K562 (cell line): ENCODE results near the gene ZNF513. TPM values are rescaled to one million over a fixed set of nuclear protein-coding genes. Genes with fewer than 3 reads are reported as not detected.

Experiments
- ETV6 ChIP-seq, 3 experiments: fragments of 150-350 bp in 1 of 3; sonication (generic) in 1 of 3; formaldehyde crosslinking in 1 of 3; IDR thresholded peaks; 2 replicates each; pipeline versions ENCODE4 v1.6.1 to v1.8.0; 2014 to 2022; ENCODE audit warnings: borderline replicate concordance in 2 of 3, low read depth in 2 of 3, antibody characterized with exemption in 1 of 3, low read length in 1 of 3, mild to moderate bottlenecking in 1 of 3, missing genetic modification reagents in 1 of 3
- FIP1L1 ChIP-seq: fragments of 200-400 bp; formaldehyde crosslinking; IDR thresholded peaks from 2 replicates; pipeline ENCODE4 v1.6.1; 2018; ENCODE audit warnings: mild to moderate bottlenecking, low read depth, low read length; ENCODE audit not compliant: poor library complexity, severe bottlenecking
- FOS ChIP-seq: IDR thresholded peaks from 3 replicates; pipeline ENCODE4 v1.6.1; 2011; ENCODE audit not compliant: insufficient read length; ENCODE audit errors: extremely low read depth
- HNRNPH1 ChIP-seq: fragments of 200-400 bp; formaldehyde crosslinking; optimal IDR thresholded peaks from 2 replicates; pipeline ENCODE3; 2017; ENCODE audit warnings: low read depth, mild to moderate bottlenecking, low read length, moderate library complexity
- MBD2 ChIP-seq: sonication (generic); IDR thresholded peaks from 2 replicates; pipeline ENCODE4 v1.6.1; 2016; ENCODE audit warnings: low read depth, borderline replicate concordance
- MTA1 ChIP-seq: fragments of 450-650 bp; IDR thresholded peaks from 2 replicates; pipeline ENCODE4 v1.6.1; 2017; ENCODE audit warnings: borderline replicate concordance
- PHB ChIP-seq: fragments of 250-450 bp; sonication (Bioruptor Pico); IDR thresholded peaks from 2 replicates; pipeline ENCODE4 v1.5.0; 2021
- PHB2 ChIP-seq: fragments of 450-650 bp; IDR thresholded peaks from 2 replicates; pipeline ENCODE4 v1.6.1; 2017; ENCODE audit warnings: low read depth
- POLR2AphosphoS5 ChIP-seq: IDR thresholded peaks from 2 replicates; pipeline ENCODE4 v1.6.1; 2011; ENCODE audit warnings: mild to moderate bottlenecking, low read depth, low read length, moderate library complexity; ENCODE audit not compliant: control insufficient read depth, insufficient read depth
- TCF7L2 ChIP-seq: fragments of 150-350 bp; IDR thresholded peaks from 2 replicates; pipeline ENCODE4 v1.6.1; 2016; ENCODE audit warnings: low read depth, mild to moderate bottlenecking, low read length, moderate library complexity
- ZNF146 ChIP-seq: IDR thresholded peaks from one replicate; pipeline ENCODE4 v1.6.1; 2018; ENCODE audit warnings: missing compliant biosample characterization; ENCODE audit not compliant: unreplicated experiment
- ZNF785 ChIP-seq: fragments of 250-450 bp; sonication (Bioruptor Pico); IDR thresholded peaks from 2 replicates; pipeline ENCODE4 v1.4.0; 2020; ENCODE audit warnings: mild to moderate bottlenecking
- polyA plus RNA-seq, 8 experiments: library from polyadenylated mRNA; depleted of rRNA in 4 of 8; stranded (reverse) in 5 of 8; unstranded in 3 of 8; fragments of >200 nt; fragmentation: Nextera tagmentation in 2 of 8; fragmentation: Illumina TruSeq in 1 of 8; extraction: Ambion mirVana in 2 of 8; extraction: Trizol in 1 of 8; gene quantifications; 2 replicates each; pipeline versions ENCODE4 v1.2.1 to v1.2.3, GENCODE V29; 2011 to 2014; ENCODE audit warnings: inconsistent platforms in 1 of 8, missing spikeins in 1 of 8
- total RNA-seq, 7 experiments: library from RNA; depleted of rRNA in 6 of 7; stranded (reverse); fragments of >200 nt in 6 of 7; fragmentation: Illumina TruSeq in 2 of 7; extraction: Trizol in 2 of 7; gene quantifications; 2 replicates each; pipeline versions ENCODE4 v1.2.1 to v1.2.3, GENCODE V29; 2011 to 2021; ENCODE audit warnings: low replicate concordance in 1 of 7
- TF ChIP-seq, protein P1 (sequence below): sonication (generic); formaldehyde crosslinking; IDR thresholded peaks from 2 replicates; pipeline ENCODE4 v1.8.1; 2023; ENCODE audit warnings: mild to moderate bottlenecking, missing genetic modification reagents
- TF ChIP-seq, protein P2 (sequence below): fragments of 250-450 bp; sonication (Bioruptor Pico); IDR thresholded peaks from 2 replicates; pipeline ENCODE4 v1.4.0; 2020; ENCODE audit warnings: mild to moderate bottlenecking, moderate library complexity
- TF ChIP-seq, protein P3 (sequence below): fragments of 450-650 bp; IDR thresholded peaks from 2 replicates; pipeline ENCODE4 v1.7.0; 2016; ENCODE audit warnings: borderline replicate concordance
- TF ChIP-seq, protein P4 (sequence below): fragments of 250-450 bp; sonication (Bioruptor Pico); IDR thresholded peaks from 2 replicates; pipeline ENCODE4 v1.6.1; 2021; ENCODE audit warnings: mild to moderate bottlenecking
- TF ChIP-seq, protein P5 (sequence below): sonication (generic); formaldehyde crosslinking; IDR thresholded peaks from 2 replicates; pipeline ENCODE4 v1.5.0; 2020; ENCODE audit warnings: missing genetic modification reagents

Gene ZNF513
- total and polyA plus RNA-seq, 9 of the 15 experiments (the other 6 are each of a cell fraction or from before 2014, with no cell fraction given) = 0.04 to 13.6 (median 4.4) TPM

DNA sequence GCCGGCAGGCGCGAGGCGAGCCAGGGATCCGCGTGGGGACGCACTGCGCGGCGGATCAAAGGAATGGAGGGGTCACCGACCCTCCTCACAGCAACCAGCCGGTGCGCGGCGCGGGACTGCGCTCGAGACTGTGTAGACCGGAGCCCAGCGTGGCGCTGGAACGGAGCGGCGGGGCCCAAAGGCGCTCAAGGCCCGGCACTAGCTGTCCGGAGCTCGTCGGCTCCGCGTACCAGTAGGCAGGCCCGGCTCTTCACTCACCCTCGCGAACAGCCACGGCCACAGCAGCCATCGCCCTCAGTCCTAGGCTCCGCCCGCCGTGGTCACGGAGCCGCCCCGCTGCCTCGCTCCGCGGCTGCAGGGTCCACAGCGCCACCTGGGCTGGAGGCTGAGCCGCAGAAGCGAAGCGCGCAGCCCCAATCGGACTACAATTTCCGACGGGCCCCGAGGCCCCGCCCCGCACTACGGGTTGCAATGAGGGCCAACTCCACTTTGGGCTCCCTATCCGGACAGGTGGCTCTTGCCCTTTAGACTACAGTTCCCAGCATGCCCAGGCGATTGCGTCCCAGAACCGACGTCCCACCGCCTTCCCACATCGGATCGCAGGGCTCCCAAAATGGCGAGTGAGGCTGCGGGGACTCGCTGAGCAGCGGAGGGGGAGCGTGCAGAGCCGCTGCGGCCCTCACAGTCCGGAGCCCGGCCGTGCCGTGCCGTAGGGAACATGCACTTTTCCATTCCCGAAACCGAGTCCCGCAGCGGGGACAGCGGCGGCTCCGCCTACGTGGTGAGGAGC lies 10.3 kb downstream of the ZNF513 start, which contains the start of the genes EIF2B4 and SNX17 (continued):
- TF ChIP-seq, protein P1, sequence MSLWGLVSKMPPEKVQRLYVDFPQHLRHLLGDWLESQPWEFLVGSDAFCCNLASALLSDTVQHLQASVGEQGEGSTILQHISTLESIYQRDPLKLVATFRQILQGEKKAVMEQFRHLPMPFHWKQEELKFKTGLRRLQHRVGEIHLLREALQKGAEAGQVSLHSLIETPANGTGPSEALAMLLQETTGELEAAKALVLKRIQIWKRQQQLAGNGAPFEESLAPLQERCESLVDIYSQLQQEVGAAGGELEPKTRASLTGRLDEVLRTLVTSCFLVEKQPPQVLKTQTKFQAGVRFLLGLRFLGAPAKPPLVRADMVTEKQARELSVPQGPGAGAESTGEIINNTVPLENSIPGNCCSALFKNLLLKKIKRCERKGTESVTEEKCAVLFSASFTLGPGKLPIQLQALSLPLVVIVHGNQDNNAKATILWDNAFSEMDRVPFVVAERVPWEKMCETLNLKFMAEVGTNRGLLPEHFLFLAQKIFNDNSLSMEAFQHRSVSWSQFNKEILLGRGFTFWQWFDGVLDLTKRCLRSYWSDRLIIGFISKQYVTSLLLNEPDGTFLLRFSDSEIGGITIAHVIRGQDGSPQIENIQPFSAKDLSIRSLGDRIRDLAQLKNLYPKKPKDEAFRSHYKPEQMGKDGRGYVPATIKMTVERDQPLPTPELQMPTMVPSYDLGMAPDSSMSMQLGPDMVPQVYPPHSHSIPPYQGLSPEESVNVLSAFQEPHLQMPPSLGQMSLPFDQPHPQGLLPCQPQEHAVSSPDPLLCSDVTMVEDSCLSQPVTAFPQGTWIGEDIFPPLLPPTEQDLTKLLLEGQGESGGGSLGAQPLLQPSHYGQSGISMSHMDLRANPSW (CRISPR knock-in tag) = 0 out of 2 replicates have a peak, but pooled peaks have one; percentile 29
- peak; percentile 46 for TF ChIP-seq FIP1L1
- TF ChIP-seq, protein P2, sequence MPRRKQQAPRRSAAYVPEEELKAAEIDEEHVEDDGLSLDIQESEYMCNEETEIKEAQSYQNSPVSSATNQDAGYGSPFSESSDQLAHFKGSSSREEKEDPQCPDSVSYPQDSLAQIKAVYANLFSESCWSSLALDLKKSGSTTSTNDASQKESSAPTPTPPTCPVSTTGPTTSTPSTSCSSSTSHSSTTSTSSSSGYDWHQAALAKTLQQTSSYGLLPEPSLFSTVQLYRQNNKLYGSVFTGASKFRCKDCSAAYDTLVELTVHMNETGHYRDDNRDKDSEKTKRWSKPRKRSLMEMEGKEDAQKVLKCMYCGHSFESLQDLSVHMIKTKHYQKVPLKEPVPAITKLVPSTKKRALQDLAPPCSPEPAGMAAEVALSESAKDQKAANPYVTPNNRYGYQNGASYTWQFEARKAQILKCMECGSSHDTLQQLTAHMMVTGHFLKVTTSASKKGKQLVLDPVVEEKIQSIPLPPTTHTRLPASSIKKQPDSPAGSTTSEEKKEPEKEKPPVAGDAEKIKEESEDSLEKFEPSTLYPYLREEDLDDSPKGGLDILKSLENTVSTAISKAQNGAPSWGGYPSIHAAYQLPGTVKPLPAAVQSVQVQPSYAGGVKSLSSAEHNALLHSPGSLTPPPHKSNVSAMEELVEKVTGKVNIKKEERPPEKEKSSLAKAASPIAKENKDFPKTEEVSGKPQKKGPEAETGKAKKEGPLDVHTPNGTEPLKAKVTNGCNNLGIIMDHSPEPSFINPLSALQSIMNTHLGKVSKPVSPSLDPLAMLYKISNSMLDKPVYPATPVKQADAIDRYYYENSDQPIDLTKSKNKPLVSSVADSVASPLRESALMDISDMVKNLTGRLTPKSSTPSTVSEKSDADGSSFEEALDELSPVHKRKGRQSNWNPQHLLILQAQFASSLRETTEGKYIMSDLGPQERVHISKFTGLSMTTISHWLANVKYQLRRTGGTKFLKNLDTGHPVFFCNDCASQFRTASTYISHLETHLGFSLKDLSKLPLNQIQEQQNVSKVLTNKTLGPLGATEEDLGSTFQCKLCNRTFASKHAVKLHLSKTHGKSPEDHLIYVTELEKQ (CRISPR knock-in tag) = no peak
- no peak for TF ChIP-seq ZNF146 (CRISPR knock-in tag)
- no peak for TF ChIP-seq FOS
- peak; percentile 51; the same call in 1 of the 2 replicates for TF ChIP-seq TCF7L2
- TF ChIP-seq HNRNPH1 = no peak
- TF ChIP-seq, protein P3, sequence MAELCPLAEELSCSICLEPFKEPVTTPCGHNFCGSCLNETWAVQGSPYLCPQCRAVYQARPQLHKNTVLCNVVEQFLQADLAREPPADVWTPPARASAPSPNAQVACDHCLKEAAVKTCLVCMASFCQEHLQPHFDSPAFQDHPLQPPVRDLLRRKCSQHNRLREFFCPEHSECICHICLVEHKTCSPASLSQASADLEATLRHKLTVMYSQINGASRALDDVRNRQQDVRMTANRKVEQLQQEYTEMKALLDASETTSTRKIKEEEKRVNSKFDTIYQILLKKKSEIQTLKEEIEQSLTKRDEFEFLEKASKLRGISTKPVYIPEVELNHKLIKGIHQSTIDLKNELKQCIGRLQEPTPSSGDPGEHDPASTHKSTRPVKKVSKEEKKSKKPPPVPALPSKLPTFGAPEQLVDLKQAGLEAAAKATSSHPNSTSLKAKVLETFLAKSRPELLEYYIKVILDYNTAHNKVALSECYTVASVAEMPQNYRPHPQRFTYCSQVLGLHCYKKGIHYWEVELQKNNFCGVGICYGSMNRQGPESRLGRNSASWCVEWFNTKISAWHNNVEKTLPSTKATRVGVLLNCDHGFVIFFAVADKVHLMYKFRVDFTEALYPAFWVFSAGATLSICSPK = no peak
- peak; percentile 95 for TF ChIP-seq MBD2
- peak in 1 of 2 experiments; percentile 40; a peak in 2 of 4 replicates for TF ChIP-seq ETV6 (IDR thresholded peaks at IDR 0.05; ENCODE audit: borderline replicate concordance in 1 of 2, low read depth in 2 of 2, low read length in 1 of 2)
- no peak for TF ChIP-seq ETV6 (CRISPR knock-in tag; IDR thresholded peaks at IDR 0.05; ENCODE audit: borderline replicate concordance)
- no peak for TF ChIP-seq PHB2
- TF ChIP-seq, protein P4, sequence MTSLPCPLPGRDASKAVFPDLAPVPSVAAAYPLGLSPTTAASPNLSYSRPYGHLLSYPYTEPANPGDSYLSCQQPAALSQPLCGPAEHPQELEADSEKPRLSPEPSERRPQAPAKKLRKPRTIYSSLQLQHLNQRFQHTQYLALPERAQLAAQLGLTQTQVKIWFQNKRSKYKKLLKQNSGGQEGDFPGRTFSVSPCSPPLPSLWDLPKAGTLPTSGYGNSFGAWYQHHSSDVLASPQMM (CRISPR knock-in tag) = no peak
- TF ChIP-seq, protein P5, sequence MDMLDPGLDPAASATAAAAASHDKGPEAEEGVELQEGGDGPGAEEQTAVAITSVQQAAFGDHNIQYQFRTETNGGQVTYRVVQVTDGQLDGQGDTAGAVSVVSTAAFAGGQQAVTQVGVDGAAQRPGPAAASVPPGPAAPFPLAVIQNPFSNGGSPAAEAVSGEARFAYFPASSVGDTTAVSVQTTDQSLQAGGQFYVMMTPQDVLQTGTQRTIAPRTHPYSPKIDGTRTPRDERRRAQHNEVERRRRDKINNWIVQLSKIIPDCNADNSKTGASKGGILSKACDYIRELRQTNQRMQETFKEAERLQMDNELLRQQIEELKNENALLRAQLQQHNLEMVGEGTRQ (CRISPR knock-in tag) = no peak; the same call in 1 of the 2 replicates
- no peak for TF ChIP-seq ZNF785 (CRISPR knock-in tag)
- TF ChIP-seq POLR2AphosphoS5 = peak; percentile 60
- TF ChIP-seq MTA1 = no peak
- TF ChIP-seq PHB = peak; percentile 89
